Astrocyte of the cerebellum (primary cell): Measurements from ENCODE around the gene THY1.
"Not testable (repeated sequence)": the region's sequence is repeated elsewhere in the genome, so short reads cannot be mapped to it uniquely, and the experiment has no call there.

Source experiments
- DNase-seq: peaks from one replicate; pipeline ENCODE4 v3.0.0-alpha.2; 2011; ENCODE audit warnings: low read depth
- H3K4me3 ChIP-seq: 2 replicates; pipeline ENCODE4 v1.5.1; 2011; ENCODE audit warnings: mild to moderate bottlenecking, low read depth, low read length, moderate library complexity
- CTCF ChIP-seq: IDR thresholded peaks from 2 replicates; pipeline ENCODE4 v1.5.1; 2012; ENCODE audit warnings: low read length, low read depth, moderate library complexity, mild to moderate bottlenecking; ENCODE audit errors: missing control alignments
- in situ Hi-C: cut with HindIII; loops from 2 replicates; pipeline ENCODE4 v1.10.0; 2017; ENCODE audit warnings: low sequenced_read_pairs

THY1 gene

GRCh38 chr11:119445850-119446249, 22.9 kb upstream of the THY1 start:
- in situ Hi-C loops: no loop called here
- DNase-seq: no peak
- H3K4me3 ChIP-seq: no peak overlapping the region
- TF ChIP-seq CTCF: no peak

- TF ChIP-seq CTCF: no peak
- H3K4me3 ChIP-seq: no peak overlapping the region
- no peak for DNase-seq
- in situ Hi-C loops: no loop called here
Observed at GRCh38 chr11:119445379-119445778, 22.4 kb upstream of the THY1 start.

- TF ChIP-seq CTCF: no peak
Observed at GRCh38 chr11:119441898-119442243, 18.9 kb upstream of the THY1 start.

GRCh38 chr11:119438599-119438998, 15.6 kb upstream of the THY1 start:
- DNase-seq: no peak
- no peak overlapping the region for H3K4me3 ChIP-seq
- no peak for TF ChIP-seq CTCF
- in situ Hi-C loops: no loop called here

More at GRCh38 chr11:119441898-119442243, 18.9 kb upstream of the THY1 start:
- DNase-seq: no peak
- no peak overlapping the region for H3K4me3 ChIP-seq
- in situ Hi-C loops: no loop called here

DNA sequence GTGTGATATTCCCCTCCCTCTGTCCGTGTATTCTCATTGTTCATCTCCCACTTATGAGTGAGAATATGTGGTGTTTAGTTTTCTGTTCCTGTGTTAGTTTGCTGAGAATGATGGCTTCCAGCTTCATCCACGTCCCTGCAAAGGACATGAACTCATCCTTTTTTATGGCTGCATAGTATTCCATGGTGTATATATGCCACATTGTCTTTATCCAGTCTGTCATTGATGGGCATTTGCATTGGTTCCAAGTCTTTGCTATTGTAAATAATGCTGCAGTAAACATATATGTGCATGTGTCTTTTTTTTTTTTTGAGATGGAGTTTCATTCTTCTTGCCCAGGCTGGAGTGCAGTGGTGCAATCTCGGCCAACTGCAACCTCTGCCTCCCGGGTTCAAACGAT, 14.5 kb upstream of the THY1 start:
- in situ Hi-C loops, DNase-seq, H3K4me3 ChIP-seq: not testable (repeated sequence)

DNA sequence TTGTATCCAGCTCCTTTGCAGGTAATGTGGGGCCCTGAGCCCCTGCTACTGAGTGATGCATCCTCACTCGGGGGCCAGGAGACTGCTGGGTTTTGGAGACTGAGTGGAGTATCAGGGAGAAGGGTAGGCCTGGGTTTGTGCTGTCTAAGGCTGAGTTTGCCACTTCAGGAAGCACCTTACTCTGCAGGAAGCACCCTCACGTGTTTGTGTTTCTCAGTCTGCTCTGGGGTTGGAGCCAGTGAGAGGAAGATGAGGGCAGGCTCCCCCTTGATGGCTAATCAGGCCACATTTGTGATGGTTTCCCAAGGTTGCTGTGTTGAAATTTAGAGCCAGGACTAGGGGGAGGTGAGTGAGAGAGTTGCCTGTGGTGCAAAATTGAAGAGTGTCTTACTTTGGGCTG, 13.7 kb upstream of the THY1 start:
- no peak for TF ChIP-seq CTCF
- DNase-seq: no peak
- in situ Hi-C loops: no loop called here
- H3K4me3 ChIP-seq: no peak overlapping the region

GRCh38 chr11:119436093-119436492, 13.1 kb upstream of the THY1 start:
- TF ChIP-seq CTCF: no peak
- no peak for DNase-seq
- no peak overlapping the region for H3K4me3 ChIP-seq
- in situ Hi-C loops: no loop called here
